Measurements from ENCODE around the gene EXT2.

EXT2 gene

DNA sequence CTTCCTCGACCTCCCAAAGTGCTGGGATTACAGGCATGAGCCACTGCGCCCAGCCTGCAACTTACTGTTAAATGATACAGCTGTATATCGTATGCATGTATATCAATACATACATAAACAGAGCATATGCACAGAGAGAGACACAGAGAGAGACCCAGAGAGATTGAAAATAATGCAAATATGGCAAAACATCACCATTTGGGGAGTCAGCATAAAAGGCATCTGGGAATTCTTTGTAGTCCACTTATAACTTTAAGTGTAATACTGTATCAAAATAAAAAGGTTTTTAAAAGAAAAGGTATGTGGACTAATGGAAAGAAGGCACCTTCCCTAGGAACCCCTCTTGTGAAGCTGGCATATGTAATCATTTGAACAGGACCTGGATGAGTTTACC is 192.7 kb downstream of the EXT2 start:
- DNase-seq (ENCODE audit: low read depth, low spot score), result no peak

- no peak for DNase-seq (ENCODE audit: low read depth, low spot score)
These were observed 194.7 kb downstream of the EXT2 start for GRCh38 chr11:44290208-44290607.
